DND-41 (cell line): ENCODE results near the gene SCN8A.

Source experiments
- EZH2 ChIP-seq: IDR thresholded peaks from 3 replicates; pipeline ENCODE4 v1.6.1; 2012; ENCODE audit warnings: borderline replicate concordance, low read depth, mild to moderate bottlenecking, moderate library complexity, low read length, inconsistent platforms; ENCODE audit not compliant: severe bottlenecking
- TF ChIP-seq, protein P1 (sequence below): IDR thresholded peaks from 2 replicates; pipeline ENCODE4 v1.5.1; 2012; ENCODE audit warnings: borderline replicate concordance, low read length, moderate library complexity, mild to moderate bottlenecking; ENCODE audit not compliant: poor library complexity, severe bottlenecking; ENCODE audit errors: extremely low read depth

DNA sequence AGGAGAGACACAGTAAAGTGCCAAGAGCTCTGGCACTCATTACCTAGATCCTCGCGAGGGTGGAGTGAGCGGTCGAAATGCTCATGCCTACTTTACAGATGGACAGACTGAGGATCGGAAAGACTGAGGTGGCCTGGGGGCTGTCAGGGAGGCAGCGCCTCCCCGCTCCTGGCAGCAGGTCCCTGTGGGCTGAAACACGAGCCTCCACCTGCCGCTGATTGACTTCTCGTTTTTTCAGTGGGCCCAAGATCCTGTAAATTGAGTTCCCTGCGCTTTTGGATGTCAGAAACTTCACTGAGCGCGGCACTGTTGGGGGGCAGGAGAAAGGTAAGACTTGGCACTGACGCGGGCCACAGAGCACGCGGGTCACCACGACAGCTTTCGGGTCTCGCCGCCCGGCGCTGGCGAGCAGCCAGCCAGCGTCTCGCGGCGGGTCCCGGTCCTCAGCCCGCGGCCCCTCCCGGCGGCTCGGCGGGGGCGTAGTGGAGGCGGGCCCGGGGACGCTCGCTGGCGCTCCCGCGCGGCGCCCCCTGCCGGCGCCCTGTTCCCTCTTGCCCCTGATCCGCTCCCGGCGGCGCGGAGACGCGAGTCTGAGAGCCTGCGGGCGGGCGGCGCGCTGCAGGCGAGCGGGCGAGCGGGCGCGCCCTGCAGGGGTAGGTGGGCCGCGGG, 552 bp upstream of the SCN8A start:
- TF ChIP-seq, protein P1, sequence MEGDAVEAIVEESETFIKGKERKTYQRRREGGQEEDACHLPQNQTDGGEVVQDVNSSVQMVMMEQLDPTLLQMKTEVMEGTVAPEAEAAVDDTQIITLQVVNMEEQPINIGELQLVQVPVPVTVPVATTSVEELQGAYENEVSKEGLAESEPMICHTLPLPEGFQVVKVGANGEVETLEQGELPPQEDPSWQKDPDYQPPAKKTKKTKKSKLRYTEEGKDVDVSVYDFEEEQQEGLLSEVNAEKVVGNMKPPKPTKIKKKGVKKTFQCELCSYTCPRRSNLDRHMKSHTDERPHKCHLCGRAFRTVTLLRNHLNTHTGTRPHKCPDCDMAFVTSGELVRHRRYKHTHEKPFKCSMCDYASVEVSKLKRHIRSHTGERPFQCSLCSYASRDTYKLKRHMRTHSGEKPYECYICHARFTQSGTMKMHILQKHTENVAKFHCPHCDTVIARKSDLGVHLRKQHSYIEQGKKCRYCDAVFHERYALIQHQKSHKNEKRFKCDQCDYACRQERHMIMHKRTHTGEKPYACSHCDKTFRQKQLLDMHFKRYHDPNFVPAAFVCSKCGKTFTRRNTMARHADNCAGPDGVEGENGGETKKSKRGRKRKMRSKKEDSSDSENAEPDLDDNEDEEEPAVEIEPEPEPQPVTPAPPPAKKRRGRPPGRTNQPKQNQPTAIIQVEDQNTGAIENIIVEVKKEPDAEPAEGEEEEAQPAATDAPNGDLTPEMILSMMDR, result peak; percentile 77
- no peak for TF ChIP-seq EZH2
